Panc1 (cell line): Measurements from ENCODE around the gene STEAP2.

Source experiments
- TCF7L2 ChIP-seq: IDR thresholded peaks from 2 replicates; pipeline ENCODE4 v1.6.1; 2011; ENCODE audit warnings: mild to moderate bottlenecking, low read depth, low read length, inconsistent platforms
- TF ChIP-seq, protein P1 (sequence below): fragments of 450-650 bp; IDR thresholded peaks from 2 replicates; pipeline ENCODE4 v1.5.1; 2017; ENCODE audit warnings: mild to moderate bottlenecking
- TF ChIP-seq, protein P2 (sequence below), 2 experiments: IDR thresholded peaks; 2 replicates each; pipeline ENCODE4 v1.6.1; 2011 to 2012; ENCODE audit warnings: low read depth in 2 of 2, control low read depth in 1 of 2, low read length in 1 of 2, mild to moderate bottlenecking in 1 of 2, moderate library complexity in 1 of 2; ENCODE audit not compliant: insufficient read depth in 1 of 2

DNA sequence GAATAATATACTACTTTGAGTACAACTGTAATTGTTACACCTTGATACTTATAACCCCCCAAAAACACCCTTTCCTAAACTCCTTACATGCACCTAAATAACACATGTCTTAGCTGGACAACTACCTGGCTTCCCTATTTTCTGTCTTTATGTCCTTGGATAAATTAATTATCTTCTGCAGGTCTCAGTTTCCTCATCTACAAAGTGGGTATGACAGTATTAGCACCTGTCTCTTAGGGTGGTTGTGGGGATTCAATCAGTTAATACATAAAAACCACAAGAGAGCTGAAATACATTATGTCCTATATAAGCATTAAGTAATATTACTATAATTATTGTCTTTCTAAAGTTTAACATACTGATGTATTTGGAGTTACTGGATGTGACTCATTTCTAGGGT, 10.8 kb downstream of the STEAP2 start:
- TF ChIP-seq, protein P1, sequence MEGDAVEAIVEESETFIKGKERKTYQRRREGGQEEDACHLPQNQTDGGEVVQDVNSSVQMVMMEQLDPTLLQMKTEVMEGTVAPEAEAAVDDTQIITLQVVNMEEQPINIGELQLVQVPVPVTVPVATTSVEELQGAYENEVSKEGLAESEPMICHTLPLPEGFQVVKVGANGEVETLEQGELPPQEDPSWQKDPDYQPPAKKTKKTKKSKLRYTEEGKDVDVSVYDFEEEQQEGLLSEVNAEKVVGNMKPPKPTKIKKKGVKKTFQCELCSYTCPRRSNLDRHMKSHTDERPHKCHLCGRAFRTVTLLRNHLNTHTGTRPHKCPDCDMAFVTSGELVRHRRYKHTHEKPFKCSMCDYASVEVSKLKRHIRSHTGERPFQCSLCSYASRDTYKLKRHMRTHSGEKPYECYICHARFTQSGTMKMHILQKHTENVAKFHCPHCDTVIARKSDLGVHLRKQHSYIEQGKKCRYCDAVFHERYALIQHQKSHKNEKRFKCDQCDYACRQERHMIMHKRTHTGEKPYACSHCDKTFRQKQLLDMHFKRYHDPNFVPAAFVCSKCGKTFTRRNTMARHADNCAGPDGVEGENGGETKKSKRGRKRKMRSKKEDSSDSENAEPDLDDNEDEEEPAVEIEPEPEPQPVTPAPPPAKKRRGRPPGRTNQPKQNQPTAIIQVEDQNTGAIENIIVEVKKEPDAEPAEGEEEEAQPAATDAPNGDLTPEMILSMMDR: no peak
- TF ChIP-seq, protein P2, sequence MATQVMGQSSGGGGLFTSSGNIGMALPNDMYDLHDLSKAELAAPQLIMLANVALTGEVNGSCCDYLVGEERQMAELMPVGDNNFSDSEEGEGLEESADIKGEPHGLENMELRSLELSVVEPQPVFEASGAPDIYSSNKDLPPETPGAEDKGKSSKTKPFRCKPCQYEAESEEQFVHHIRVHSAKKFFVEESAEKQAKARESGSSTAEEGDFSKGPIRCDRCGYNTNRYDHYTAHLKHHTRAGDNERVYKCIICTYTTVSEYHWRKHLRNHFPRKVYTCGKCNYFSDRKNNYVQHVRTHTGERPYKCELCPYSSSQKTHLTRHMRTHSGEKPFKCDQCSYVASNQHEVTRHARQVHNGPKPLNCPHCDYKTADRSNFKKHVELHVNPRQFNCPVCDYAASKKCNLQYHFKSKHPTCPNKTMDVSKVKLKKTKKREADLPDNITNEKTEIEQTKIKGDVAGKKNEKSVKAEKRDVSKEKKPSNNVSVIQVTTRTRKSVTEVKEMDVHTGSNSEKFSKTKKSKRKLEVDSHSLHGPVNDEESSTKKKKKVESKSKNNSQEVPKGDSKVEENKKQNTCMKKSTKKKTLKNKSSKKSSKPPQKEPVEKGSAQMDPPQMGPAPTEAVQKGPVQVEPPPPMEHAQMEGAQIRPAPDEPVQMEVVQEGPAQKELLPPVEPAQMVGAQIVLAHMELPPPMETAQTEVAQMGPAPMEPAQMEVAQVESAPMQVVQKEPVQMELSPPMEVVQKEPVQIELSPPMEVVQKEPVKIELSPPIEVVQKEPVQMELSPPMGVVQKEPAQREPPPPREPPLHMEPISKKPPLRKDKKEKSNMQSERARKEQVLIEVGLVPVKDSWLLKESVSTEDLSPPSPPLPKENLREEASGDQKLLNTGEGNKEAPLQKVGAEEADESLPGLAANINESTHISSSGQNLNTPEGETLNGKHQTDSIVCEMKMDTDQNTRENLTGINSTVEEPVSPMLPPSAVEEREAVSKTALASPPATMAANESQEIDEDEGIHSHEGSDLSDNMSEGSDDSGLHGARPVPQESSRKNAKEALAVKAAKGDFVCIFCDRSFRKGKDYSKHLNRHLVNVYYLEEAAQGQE (IDR thresholded peaks at IDR 0.05; ENCODE audit: insufficient read depth in 1 of 2, low read depth in 2 of 2, low read length in 1 of 2): no peak
- TF ChIP-seq TCF7L2: no peak
